AG09319 (cell line): ENCODE measurements around the gene TDRD12.
"Not testable (repeated sequence)": the region's sequence is repeated elsewhere in the genome, so short reads cannot be mapped to it uniquely, and the experiment has no call there.

Source experiments
- DNase-seq: peaks from one replicate; pipeline ENCODE4 v3.0.0-alpha.2; 2010; ENCODE audit warnings: low read depth; ENCODE audit errors: extremely low read depth
- CTCF ChIP-seq: IDR thresholded peaks from 2 replicates; pipeline ENCODE4 v1.5.1; 2011; ENCODE audit warnings: low read depth, mild to moderate bottlenecking, inconsistent platforms, low read length, moderate library complexity

The TDRD12 gene

DNA sequence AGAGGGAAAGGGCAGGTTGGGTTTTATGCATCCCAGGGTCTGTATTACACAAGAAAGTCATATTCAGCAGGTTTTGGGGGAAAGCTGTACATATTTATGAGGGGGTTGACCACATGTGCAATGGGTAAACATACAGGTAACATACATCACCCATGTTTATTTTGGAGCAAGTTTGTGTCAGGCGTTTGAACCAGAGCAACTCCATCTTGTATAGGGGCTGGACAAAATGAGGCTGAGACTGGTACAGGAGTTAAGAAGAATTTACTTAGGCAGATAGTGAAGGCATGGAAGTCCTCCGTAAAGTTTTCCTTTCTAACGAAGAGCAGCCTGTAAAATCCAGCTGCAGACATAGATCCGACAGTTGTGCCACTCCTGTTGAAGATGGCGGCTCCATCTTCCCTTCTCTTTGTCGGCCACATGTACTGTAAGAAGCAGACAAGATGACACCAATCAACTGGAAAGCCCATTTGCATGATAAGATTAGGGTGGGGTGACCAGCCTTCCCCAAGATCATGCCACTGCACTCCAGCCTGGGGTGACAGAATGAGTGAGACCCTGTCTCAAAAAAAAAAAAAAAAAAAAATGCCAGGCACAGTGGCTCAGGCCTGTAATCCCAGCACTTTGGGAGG, 32.6 kb upstream of the TDRD12 start:
- no peak for TF ChIP-seq CTCF
- DNase-seq: no peak

DNA sequence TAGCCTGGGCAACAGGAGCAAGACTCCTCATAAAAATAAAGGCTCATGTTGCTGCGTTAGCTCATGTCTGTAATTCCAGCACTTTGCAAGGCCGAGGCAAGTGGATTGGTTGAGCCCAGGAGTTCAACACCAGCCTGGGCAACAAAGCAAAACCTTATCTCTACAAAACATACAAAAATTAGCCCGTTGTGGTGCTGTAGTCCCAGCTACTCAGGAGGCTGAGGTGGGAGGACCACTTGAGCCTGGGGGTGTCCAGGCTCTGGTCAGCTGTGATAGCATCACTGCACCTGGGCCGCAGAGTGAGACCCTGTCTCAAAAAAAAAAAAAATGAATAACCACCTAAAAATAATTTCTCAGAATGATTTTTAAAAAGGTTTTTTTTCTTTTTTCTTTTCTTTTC, 31.9 kb upstream of the TDRD12 start:
- no peak for TF ChIP-seq CTCF
- no peak for DNase-seq

GRCh38 chr19:32688311-32688710, 31.3 kb upstream of the TDRD12 start:
- TF ChIP-seq CTCF: no peak
- DNase-seq: no peak

GRCh38 chr19:32691291-32691951, 28.1 kb upstream of the TDRD12 start, which contains the start of gene NUDT19:
Gene NUDT19 (plus strand): TSS chr19:32691821. CDS start chr19:32691961, 140 bp downstream.
- TF ChIP-seq CTCF: no peak
- peak; percentile 35 for DNase-seq

DNA sequence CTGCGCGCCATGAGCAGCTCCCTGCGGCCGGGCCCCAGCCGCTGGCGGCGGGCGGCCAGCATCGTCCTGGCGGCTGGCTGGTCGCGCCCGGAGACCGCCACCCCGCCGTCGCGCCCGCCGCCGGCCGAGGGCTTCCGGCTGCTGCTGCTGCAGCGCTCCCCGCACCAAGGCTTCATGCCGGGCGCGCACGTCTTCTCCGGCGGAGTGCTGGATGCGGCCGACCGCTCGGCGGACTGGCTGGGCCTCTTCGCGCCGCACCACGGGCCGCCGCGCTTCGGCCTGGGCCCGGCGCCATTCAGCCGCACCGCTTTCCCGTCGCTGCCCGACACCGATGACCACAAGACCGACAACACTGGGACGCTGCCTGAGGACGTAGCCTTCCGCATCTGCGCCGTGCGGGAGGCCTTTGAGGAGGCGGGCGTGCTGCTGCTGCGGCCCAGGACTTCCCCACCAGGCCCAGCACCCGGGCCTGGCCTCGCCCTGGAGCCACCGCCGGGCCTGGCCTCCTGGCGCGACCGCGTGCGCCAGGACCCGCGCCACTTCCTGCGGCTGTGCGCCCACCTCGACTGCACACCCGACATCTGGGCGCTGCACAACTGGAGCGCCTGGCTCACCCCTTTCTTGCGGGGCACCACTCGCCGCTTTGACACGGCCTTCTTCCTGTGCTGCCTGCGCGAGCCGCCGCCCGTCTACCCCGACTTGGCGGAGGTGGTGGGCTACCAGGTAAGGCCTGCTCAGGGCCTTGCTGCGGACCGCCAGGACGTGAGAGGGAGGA, 27.4 kb upstream of the TDRD12 start:
- DNase-seq: peak; percentile 22

GRCh38 chr19:32692727-32693061, 26.9 kb upstream of the TDRD12 start:
- no peak for TF ChIP-seq CTCF
- DNase-seq: no peak

More for the DNA sequence above, 27.4 kb upstream of the TDRD12 start:
- no peak for TF ChIP-seq CTCF

DNA sequence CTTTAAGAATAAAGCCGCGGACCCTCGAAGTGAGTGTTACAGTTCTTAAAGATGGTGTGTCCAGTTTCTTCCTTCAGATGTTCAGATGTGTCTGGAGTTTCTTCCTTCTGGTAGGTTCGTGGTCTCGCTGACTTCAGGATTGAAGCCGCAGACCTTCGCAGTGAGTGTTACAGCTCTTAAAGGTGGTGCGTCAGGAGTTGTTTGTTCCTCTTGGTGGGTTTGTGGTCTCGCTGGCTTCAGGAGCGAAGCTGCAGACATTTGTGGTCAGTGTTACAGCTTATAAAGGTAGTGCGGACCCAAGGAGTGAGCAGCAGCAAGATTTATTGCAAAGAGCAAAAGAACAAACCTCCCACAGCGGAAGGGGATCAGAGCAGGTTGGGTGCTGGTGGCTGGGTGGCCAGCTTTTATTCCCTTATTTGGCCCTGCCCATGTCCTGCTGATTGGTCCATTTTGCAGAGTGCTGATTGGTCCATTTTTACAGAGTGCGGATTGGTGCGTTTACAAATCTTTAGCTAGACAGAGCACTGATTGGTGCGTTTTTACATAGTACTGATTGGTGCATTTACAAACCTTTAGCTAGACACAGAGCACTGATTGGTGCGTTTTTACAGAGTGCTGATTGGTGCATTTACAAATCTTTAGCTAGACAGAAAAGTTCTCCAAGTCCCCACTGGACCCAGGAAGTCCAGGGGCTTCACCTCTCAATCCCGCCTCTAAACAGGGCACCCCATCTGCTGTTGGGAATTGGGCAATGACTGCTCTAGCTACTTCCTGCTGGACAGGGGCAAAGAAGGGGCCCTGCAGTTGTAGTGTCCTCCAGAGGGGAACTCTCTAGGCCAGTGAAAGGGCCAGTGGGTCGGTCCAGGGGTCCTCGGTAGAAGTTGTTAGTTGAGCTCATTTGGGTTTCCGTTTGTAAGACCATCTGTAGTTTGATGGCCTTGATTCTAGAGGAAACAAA, 26.1 kb upstream of the TDRD12 start:
- not testable (repeated sequence) for DNase-seq

DNA sequence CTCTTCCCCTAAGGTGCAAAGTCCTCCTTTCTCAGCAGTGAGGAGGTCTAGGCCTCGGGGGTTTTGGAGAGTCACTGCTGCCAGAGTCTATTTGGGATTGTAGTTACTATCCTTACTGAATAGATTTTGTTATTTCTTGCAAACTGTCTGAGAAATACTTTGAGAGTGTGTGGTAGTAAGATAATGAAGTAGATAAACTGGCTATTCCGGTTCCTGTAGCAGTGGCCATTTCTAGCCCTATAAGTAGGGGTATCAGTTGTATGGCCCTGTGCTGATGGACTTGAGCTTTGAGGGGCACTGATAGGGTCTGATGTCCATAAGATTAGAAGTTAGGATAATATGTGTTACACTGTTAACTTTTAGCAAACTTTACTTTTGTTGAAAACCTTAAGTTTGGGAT, 25.3 kb upstream of the TDRD12 start:
- not testable (repeated sequence) for DNase-seq

GRCh38 chr19:32694851-32695250, 24.7 kb upstream of the TDRD12 start:
- not testable (repeated sequence) for DNase-seq

- not testable (repeated sequence) for DNase-seq
Measured at GRCh38 chr19:32695506-32695905, 24.1 kb upstream of the TDRD12 start.

DNA sequence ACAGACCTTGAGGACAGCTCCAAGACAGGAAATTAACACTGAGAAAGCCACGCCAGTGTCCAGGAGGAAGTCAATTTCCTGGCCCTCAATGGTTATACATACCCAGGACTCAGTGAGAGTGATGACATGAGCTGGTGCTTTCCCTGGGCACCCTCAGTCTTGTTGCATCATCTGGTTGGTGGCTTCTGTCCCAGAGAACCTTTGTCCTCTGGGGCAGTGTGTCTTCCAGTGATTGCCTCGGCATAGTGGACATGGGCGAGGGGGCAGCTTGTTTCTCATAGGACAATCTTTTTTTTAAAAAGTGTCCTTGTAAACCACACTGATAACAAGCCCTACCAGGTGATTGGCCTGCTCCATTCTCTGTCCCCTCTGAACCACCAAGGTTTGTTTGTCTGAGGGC, 22.8 kb upstream of the TDRD12 start:
- DNase-seq: not testable (repeated sequence)

DNA sequence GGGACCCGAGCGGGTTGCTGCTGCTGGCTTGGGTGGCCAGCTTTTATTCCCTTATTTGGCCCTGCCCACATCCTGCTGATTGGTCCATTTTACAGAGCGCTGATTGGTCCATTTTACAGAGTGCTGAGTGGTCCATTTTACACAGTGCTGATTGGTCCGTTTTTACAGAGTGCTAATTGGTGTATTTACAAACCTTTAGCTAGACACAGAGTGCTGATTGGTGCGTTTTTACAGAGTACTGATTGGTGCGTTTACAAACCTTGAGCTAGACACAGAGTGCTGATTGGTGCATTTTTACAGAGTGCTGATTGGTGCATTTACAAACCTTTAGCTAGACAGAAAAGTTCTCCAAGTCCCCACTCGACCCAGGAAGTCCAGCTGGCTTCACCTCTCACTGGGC, 19.4 kb upstream of the TDRD12 start:
- DNase-seq: not testable (repeated sequence)
